HG02852 (cell line): ENCODE data around the gene NFATC1.

Source experiments
- ATAC-seq: cut with Tn5 transposase; IDR thresholded peaks from one replicate; pipeline ENCODE4 v1.9.1; 2021; ENCODE audit warnings: mild to moderate bottlenecking, moderate library complexity; ENCODE audit not compliant: unreplicated experiment

The NFATC1 gene

DNA sequence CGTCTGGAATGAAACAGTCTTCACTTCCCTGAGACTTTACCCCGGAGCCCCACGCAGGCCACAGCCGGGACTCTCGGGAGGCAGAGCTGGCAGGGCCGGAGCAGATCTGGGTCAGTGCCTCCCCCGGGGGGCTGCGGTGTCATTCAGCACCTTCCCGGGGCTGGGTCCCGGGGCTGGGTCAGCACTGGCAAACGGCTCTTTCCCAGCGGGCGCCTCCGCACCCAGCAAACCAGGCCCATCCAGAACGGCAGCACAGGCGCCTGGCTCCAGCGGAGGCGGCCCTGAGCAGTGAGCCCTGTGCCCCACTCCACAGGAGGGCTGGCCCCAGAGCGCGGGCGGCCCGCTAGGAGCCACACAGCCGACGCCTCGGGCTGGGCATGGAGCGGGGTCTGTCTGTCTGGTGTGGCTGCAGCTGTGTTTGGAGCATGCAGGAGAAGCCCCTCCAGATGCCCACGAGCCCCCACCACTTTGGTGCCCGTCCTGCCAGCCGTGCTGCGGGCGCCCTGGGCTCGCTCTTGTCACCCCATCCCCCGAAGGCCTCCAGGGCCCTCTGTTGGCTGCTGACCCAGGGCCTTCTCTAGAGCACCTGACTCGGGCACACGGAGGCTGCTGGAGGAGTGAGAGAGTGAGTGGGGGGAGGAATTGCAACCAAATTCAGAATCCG lies 151.8 kb downstream of the NFATC1 start:
- ATAC-seq, result no peak

DNA sequence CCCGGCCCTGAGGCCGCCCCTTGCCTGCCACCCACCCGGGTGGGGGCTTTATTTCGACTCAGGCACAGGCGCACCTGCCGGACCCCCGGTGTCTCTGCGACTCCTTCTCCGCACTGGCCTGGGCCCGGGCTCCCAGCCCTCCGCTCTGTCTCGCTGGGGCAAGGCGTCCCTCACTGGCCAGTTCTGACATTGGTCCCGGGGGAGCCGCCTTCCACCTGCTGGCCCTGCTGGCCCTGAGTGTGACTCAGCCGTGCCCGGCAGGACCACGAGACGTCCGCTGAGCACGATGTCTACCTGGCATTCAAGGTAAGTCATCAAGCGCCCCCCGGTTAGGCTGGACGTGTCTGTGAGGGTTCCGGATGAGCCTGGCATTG lies 152.3 kb downstream of the NFATC1 start:
- ATAC-seq, result no peak

DNA sequence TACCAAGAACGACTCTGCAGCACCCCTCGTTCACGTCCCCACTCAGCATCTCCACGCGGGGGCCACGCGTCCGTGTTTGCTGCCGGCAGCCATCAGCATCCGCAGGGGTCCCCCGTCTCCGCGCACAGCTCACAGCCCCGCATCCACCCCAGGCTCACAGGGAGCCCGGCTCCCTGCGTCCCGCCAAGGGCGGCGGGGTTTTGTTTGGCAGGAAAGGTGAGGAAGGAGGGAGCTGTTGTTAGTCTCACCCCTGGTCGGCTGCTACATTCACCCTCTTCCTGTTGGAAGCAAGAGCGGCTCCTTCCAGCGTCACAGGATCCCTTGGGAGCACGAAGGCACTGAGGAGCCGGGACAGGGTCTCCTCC lies 152.9 kb downstream of the NFATC1 start:
- ATAC-seq, result no peak

DNA sequence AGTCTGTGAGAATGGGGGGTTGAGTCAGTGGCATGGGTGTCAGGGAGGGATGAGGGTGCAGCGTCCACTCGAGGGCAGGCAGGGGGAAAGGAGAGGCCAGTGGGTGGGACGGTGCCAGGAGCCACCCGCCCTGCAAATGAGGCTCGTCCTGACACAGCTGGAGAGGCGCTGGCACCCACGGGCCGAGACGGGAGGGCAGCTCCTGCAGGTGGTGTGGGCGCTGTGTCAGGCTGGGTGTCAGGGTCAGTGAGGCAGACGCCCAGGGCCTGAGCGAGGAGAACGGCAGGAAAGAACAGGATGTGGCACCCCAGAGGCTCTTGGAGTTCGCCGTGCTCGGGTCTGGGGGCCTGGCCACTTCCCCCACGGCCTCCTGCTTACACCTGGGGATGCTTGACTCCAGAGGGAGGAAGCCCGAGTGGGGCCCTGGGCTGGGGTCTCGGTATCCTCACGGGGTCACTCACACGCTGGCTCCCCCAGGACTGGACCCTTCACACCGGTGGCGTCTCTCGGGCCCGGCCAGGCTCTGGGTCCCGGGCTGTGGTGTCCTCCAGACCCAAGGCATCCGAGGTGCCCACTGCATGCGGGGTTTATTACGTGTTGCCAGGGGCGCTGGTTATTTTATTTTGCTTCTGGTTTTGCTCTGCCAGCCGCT lies 153.4 kb downstream of the NFATC1 start:
- ATAC-seq, result no peak

DNA sequence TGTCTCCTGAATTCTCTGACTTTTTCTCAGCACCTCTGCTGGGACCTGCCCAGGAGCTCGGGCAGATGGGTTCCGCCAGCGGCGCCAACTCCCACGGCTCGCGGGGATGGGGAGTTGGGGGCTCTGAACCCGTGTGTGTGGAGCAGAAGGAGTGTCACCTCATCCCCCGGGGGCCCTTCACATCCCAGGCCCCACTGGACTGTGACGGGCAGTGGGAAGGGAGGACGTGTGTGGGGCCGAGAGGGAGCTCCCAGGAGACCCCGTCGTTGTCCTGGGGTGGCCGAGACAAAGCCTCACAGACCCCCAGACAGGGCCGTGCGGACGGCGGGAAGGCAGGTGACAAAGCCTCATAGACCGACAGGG lies 153.9 kb downstream of the NFATC1 start:
- ATAC-seq, result no peak

DNA sequence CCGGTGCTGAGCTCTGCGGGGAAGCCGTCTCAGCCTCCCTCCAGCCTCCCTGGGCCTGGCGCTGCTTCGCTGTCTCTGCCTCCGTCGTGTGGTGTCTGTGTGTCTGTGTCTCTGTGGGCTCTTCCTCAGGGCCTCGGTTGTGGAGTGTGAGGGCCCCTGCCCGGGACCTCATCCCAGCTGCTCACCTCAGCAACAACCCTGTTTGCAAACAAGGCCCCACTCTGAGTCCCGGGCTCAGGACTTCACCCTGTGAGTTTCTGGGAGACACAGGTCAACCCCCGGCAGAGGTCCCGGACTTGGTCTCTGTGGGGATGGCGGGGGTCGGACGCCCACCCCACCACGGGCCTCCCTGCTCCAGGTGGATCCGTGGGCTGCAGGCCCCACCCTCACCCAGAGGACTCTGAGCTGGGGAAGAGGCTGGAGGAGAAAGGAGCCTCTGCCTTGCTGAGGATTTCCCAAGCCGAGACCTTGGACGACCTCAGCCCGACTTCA lies 156.5 kb downstream of the NFATC1 start:
- no peak for ATAC-seq

DNA sequence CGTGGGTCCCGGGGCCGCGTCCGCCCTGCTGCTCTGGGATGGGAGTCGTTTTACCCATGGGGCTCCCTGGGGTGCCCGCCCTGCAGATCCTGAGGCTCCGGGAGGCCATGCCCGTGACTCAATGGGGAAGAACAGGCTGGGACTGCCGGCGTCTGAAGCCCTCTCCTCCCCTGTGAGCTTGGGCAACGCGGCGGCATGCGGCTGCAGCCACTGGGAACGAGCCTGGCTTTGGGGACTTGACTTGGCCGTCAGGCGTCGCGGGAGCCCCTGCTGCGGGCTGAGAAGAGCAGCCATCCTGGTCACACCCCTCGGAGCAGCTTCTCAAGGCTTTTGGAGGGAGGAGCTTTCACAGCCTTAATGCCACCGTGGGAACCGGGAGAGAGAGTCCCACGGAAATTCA lies 157.0 kb downstream of the NFATC1 start:
- no peak for ATAC-seq

DNA sequence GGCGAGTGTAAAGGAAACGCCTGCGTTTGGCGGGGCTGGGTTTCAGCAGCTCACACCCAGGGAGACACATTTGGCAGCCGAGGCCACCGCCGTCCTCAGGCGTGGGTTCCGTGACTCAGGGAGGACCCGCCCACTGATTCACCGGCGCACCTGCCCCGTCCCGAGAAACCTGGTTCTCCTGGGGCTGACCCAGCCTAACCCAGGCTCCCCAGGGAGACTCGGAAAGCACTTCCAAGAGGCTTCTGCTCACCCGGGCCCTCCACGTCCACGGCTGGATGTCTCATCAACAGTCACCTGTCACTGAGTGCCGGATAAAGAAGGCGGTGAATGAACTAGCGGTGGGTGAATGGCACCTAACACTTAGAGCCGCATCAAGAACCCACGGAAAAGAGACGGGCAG lies 157.4 kb downstream of the NFATC1 start:
- no peak for ATAC-seq

DNA sequence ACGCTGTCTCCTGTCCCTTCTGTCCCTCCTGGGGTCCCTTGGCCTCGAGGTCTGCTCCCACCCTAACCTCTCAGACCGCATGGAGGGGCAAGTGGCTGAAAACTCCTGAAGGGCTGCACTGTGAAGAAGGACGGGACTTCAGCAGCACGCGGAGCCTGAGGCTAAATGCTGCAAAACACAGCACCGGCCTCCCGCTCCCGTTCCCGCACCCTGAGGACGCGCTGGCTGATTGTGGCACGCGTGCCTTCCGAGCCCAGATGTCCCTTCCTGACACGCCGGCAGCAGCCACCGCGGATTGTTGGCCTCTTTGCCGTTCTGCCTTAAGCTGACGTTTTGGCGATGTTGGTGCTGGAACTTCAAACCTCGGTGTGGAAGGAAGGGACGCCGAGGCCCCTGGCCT lies 158.0 kb downstream of the NFATC1 start:
- no peak for ATAC-seq

DNA sequence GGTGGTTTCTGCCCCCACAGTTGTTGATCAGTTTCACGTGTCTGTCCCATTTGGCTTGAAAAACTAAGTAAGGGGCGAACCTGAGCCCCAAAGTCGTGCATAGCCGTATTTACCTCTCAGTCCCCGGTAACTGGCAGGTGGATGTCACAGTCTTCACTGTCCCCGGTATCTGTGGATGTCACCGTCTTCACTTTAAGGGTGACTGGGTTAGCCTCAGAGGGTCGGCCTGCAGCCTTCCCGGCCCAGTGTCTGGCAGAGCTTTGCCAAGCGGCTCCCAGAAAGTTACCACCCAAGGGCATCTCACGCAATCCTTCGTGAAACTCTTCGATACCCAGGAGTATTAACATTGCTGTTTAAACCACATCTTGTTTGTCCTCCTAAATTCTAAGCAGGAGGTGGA lies 158.6 kb downstream of the NFATC1 start:
- ATAC-seq, result no peak

DNA sequence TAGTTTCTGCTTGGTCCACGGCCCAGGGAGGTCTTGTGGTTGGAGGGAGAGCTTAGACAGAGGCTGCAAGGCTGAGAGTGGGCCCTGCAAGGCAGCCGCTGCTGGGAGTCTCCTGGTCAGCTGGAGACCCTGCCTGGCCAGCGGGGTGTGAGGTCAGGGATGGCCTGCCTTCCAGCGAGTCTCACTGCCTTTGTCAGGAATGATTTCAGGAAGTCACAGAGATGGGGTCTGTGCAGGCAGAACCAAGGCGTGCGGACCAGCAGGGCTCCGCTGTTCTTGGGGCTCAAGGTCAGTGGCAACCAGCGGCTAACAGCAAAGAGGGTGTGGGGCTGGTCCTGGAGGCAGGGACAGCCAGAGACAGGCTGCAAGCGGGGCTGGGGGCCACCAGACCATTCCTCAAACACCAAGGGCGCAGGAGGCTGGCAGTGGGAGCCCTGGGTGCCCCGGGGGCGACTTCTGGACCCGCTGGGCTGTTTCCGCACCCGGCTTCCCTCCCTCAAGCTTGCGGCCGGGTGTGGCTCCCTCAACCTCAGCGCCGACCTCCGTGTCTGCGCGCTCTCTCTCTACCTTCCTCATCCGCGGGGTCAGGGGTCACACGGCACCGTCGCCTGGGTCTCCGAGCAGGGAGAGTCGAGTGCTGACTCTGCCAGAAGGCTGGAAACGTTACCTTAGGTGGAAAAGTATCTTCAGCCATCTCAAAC lies 159.4 kb downstream of the NFATC1 start:
- ATAC-seq, result no peak

DNA sequence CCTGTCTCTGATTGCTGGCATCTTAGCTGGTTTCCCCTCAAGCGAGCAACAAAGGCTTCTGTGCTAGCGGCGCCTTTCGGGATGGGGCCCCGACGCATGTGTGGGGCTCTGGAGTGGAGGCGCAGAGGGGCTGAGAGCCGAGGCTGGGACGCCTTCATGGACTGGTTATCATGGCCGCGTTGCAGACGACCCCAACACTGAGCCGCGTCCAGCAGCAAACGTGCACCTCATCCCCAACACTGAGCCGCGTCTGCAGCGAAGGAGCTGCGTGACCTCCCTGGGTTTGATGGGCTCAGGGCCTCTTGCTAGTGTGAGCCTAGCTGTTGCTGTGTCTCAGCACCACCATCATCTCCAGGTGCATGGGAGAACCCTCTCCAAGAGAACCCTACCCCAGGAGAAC lies 160.2 kb downstream of the NFATC1 start:
- ATAC-seq, result no peak

DNA sequence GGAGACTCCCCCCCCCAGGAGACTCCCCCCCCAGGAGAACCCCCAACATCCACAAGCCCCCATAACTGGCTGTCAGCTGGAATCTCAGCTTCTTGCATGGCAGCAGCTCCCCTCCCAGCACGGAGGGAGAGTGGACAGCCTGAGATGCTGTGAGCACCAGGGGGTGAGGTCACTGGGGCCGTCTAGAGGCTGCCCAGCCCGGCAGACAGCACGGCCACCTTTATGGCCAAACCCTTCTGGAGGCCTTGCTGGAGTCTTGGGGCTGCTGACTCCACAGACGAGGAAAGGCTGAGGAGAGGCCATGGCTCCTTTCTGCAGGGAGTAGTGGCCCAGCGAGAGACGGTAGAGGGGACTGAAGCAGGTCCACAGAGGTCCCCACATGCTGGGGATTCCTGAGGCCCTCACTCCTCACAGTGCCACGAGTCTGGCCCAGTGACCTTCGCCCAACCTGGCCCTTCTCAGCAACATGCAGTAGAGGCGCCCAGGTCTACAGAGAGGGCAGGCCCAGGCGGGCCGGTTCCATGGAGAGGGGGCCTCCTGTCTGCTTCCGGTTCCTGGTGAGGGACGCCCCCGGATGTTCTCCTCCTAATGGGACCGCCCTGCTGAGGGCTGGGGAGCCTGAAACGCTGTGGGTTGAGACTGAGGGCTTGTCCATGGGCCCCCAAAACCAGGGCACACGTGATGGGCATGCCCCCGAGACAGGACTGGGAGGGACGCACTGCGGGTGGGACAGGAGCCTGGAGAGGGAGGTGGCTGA lies 161.3 kb downstream of the NFATC1 start:
- no peak for ATAC-seq

DNA sequence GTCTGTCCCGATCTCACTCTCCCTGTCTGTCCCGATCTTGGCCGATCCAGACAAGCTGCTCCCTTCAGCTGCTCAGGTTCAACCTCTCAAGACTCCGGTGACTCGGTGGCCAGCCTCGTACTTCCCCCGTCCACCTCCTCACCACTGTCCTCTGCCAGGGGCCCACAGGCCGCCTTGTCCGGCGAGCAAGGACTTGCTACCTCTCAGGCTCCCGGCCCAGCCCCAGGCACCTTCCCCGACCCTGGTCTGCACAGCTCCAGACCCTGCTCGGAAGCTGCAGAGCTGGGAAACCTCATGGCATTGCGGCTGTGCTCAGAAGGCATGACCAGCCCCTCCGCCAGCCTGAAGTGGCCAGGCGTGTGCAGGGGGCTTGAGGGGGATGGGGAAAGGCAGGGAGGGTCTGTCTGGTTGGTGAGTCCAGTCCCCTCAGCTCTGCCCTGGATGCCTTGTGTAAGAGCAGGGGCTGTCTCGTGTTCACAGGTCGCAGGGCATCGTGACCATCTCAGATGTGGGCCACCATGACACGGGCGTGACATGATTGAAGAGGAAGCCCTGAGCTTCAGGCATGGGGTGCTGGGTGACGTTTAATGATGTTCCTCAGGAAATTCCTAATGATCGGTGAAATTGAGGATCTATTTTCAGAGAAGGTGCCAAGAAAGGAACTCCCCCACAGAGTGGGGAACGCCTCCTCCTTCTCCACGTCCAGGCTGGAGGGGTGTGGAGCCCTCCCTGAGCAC lies 162.6 kb downstream of the NFATC1 start:
- no peak for ATAC-seq

DNA sequence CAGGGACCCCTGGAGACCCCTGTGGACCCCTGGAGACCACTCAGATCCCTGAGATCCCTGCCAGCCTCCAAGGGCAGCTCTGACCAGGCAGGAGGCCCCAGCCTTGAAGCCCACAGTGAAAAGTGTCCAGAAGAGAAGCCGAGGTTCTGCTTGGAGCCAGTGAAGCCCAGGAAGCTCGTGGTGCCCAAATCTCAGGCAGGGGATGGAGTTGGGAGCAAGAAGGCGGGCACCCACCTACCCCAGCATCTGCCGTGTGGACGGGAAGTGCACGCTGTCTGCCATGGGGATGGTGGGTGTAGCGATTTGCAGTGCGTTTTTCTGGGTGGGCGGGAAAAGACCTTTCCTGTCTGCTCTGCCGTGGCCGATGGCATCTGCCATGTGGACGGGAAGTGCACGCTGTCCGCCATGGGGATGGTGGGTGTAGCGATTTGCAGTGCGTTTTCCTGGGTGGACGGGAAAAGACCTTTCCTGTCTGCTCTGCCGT lies 163.2 kb downstream of the NFATC1 start:
- no peak for ATAC-seq

DNA sequence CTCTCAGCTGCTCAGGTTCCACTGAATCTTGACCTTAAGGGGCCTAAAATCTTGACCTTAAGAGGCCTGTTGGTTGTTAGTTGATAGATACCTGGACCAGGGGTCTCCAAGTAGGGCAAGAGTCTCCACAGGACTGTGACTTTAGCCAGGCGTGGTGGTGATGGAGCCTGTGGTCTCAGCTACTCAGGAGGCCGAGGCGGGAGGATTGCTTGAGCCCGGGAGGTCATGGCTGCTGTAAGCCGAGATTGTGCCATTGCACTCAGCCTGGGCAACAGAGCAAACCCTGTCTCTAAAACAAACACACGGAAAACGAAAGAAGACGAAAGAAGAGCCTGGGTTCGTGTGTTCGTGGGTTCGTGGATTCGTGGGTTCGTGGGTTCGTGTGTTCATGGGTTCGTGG lies 163.7 kb downstream of the NFATC1 start:
- ATAC-seq, result no peak

DNA sequence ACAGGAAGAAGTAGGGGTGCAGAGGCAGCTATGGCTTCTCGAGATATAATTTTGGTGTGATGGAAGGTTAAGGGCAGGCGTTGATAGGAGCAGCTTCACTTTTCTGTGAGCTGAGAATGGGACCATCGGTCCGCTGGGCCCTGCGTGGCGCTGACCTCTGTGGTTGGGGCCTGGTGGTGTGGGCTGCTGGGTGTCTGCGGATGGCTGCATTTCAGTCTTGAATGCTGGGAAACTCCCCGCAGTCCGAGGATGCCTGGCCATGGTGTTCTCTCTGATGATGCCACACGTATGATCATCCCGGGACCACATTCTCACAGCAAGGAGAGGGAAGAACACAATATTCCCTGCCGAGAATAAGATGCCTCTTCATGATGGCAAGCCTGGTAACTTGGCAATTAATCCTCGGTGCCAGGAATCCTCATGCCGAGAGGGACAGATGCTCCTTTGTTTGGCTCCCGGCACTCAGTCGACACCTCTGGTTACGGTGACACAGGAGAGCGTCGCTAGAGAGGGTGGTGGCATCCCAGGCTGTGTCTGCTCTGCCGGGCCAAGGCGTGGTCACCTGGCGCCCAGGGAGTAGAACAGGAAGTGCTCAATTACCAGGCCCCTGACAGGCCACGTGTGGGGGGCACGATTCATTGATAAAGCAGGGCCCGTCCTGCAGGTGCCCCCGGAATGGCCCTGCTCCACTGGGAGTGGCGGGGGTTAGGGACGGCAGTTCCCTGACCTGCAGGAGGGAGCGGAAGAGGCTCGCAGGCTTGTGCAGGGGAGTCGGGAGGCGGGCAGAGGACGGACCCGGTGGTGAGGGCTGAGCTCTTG lies 164.5 kb downstream of the NFATC1 start:
- ATAC-seq, result no peak

DNA sequence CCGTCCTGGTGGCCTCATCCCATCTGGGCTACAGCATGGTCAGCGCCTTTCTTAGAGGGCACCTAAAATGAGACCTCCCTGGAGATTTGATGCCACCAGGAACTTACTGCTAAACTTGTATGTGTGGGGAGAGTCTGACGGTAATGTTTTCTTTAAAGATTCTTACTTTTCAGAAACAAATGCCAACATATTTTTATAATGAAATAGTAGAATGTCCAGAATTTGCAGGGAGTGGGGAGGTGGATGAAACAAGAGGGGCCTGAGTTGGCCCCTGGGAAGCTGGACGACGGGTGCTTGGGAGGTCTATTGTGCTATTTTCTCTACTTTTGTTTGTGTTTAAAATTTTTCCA lies 165.1 kb downstream of the NFATC1 start:
- no peak for ATAC-seq

DNA sequence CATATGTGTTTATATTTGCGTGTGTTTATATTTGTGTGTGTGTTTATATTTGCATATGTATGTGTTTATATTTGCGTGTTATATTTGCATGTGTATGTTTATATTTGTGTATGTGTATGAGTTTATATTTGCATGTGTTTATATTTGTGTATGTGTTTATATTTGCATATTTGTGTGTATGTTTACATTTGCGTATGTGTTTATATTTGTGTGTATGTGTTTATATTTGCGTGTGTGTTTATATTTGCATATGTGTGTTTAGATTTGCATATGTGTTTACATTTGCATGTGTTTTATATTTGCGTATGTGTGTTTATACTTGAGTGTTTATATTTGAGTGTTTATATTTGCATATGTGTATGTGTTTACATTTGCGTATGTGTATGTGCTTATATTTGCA lies 168.2 kb downstream of the NFATC1 start:
- no peak for ATAC-seq

DNA sequence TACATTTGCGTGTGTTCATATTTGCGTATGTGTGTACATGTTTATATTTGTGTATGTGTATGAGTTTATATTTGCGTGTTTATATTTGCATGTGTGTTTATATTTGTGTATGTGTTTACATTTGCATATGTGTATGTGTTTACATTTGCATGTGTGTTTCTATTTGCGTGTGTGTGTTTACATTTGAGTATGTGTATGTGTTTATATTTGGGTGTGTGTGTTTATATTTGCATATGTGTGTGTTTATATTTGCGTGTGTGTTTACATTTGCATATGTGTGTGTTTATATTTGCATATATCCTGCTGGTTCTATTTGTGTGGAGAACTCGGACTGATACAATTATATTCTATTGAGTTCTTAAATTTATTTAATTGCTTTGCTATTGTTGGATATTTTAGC lies 168.7 kb downstream of the NFATC1 start:
- no peak for ATAC-seq
